22Rv1 (cell line): ENCODE results near the gene MKLN1.

Experiments used
- ZFX ChIP-seq: fragments of 450-650 bp; IDR thresholded peaks from 2 replicates; pipeline ENCODE4 v1.6.1; 2017; ENCODE audit warnings: antibody characterized with exemption, borderline replicate concordance
- TF ChIP-seq, protein P1 (sequence below): fragments of 450-650 bp; IDR thresholded peaks from 2 replicates; pipeline ENCODE4 v1.5.1; 2017; ENCODE audit warnings: mild to moderate bottlenecking

- TF ChIP-seq, protein P1, sequence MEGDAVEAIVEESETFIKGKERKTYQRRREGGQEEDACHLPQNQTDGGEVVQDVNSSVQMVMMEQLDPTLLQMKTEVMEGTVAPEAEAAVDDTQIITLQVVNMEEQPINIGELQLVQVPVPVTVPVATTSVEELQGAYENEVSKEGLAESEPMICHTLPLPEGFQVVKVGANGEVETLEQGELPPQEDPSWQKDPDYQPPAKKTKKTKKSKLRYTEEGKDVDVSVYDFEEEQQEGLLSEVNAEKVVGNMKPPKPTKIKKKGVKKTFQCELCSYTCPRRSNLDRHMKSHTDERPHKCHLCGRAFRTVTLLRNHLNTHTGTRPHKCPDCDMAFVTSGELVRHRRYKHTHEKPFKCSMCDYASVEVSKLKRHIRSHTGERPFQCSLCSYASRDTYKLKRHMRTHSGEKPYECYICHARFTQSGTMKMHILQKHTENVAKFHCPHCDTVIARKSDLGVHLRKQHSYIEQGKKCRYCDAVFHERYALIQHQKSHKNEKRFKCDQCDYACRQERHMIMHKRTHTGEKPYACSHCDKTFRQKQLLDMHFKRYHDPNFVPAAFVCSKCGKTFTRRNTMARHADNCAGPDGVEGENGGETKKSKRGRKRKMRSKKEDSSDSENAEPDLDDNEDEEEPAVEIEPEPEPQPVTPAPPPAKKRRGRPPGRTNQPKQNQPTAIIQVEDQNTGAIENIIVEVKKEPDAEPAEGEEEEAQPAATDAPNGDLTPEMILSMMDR, result no peak
- TF ChIP-seq ZFX, result no peak
Observed at GRCh38 chr7:131355917-131356777, 28.5 kb downstream of the MKLN1 start.
